ENCODE data around the gene TPGS2.
"Not testable (repeated sequence)": the region's sequence is repeated elsewhere in the genome, so short reads cannot be mapped to it uniquely, and the experiment has no call there.

TPGS2 gene

GRCh38 chr18:36828630-36829361, at the start of gene TPGS2, which contains the start of gene KIAA1328:
TPGS2 (minus strand) TSS chr18:36829002; CDS start chr18:36828767, 235 bp downstream.
KIAA1328 (plus strand) TSS chr18:36829127; CDS start chr18:36829139, 12 bp downstream.
- peak; percentile 38 for TF ChIP-seq CTCF (conservative IDR thresholded peaks at IDR 0.05; ENCODE audit: low read depth, low read length)
- DNase-seq (ENCODE audit: low read depth), result no peak
- H3K4me3 ChIP-seq (ENCODE audit: low read length), result peak within 1 kb of the TSS; percentile 83

GRCh38 chr18:36873826-36874225, 45.0 kb upstream of the TPGS2 start:
- not testable (repeated sequence) for DNase-seq (ENCODE audit: low read depth); H3K4me3 ChIP-seq (ENCODE audit: low read length)

GRCh38 chr18:36872329-36872728, 43.5 kb upstream of the TPGS2 start:
- no peak overlapping the region for H3K4me3 ChIP-seq (ENCODE audit: low read length)
- no peak for TF ChIP-seq CTCF (conservative IDR thresholded peaks at IDR 0.05; ENCODE audit: low read depth, low read length)
- peak; percentile 5 for DNase-seq (ENCODE audit: low read depth)

GRCh38 chr18:36871801-36872200, 43.0 kb upstream of the TPGS2 start:
- H3K4me3 ChIP-seq (ENCODE audit: low read length), result no peak overlapping the region
- no peak for TF ChIP-seq CTCF (conservative IDR thresholded peaks at IDR 0.05; ENCODE audit: low read depth, low read length)
- no peak for DNase-seq (ENCODE audit: low read depth)

- TF ChIP-seq CTCF (conservative IDR thresholded peaks at IDR 0.05; ENCODE audit: low read depth, low read length), result no peak
- H3K4me3 ChIP-seq (ENCODE audit: low read length), result no peak overlapping the region
- DNase-seq (ENCODE audit: low read depth), result no peak
Observed at GRCh38 chr18:36867056-36867455, 38.3 kb upstream of the TPGS2 start.

- no peak for TF ChIP-seq CTCF (conservative IDR thresholded peaks at IDR 0.05; ENCODE audit: low read depth, low read length)
- DNase-seq (ENCODE audit: low read depth), result no peak
- no peak overlapping the region for H3K4me3 ChIP-seq (ENCODE audit: low read length)
Observed at GRCh38 chr18:36862182-36862581, 33.4 kb upstream of the TPGS2 start.

- DNase-seq (ENCODE audit: low read depth), result no peak
- H3K4me3 ChIP-seq (ENCODE audit: low read length), result no peak overlapping the region
- TF ChIP-seq CTCF (conservative IDR thresholded peaks at IDR 0.05; ENCODE audit: low read depth, low read length), result no peak
Observed at GRCh38 chr18:36856815-36857214, 28.0 kb upstream of the TPGS2 start.

Data from retinal pigment epithelial cell (primary cell).